Measurements from ENCODE around the gene CYP17A1.
A peak's percentile ranks its signal among the peaks of the same experiment; 100 is the strongest.
"Not testable (repeated sequence)": the region's sequence is repeated elsewhere in the genome, so short reads cannot be mapped to it uniquely, and the experiment has no call there.

CYP17A1 gene

DNA sequence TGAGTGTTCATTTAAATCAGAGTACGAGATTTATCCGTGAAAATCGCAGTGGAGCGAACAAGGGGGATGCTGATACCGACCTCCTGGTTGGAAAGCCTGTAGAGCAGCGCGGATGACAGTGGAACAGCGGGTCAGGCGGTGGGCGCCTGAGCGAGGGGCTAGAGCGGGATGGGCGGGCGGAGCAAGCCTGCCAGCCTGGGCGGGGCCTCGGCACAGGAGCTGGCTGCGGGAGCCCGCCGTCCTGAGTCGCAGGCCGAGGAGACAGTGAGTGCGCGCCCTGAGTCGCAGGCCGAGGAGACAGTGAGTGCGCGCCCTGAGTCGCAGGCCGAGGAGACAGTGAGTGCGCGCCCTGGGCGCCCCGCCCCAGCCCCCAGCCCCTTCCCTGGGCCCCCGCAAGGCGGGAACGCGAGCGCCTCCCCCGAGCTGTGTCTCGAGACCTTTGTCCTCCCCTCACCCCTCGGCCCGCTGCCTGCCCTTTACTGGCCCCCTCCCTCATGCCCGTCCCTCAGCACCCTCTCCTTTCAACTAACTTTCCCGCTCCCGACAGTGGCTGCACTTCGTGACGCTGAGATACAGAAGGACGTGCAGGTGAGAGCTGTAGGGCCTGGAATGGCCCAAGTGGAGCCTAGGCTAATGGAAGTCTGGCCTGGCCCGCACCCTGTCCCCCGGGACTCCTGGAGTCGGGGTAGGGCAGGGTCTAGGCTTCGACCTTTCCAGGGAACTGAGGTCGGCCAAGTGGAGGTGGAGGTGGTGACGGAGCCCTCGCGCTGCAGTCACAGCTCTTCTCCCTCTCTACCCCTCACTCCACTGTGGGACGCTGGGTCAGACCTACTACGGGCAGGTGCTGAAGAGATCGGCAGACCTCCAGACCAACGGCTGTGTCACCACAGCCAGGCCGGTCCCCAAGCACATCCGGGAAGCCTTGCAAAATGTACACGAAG is 32.3 kb upstream of the CYP17A1 start, which contains the start of gene AS3MT:
TSS of gene AS3MT (plus strand) at position 213 of the 941 bp plus-strand sequence. CDS start at position 336, 123 bp downstream.
- H3K4me3 ChIP-seq (ENCODE audit: low read length), result peak within 1 kb of the TSS; percentile 47
- TF ChIP-seq, protein P1, sequence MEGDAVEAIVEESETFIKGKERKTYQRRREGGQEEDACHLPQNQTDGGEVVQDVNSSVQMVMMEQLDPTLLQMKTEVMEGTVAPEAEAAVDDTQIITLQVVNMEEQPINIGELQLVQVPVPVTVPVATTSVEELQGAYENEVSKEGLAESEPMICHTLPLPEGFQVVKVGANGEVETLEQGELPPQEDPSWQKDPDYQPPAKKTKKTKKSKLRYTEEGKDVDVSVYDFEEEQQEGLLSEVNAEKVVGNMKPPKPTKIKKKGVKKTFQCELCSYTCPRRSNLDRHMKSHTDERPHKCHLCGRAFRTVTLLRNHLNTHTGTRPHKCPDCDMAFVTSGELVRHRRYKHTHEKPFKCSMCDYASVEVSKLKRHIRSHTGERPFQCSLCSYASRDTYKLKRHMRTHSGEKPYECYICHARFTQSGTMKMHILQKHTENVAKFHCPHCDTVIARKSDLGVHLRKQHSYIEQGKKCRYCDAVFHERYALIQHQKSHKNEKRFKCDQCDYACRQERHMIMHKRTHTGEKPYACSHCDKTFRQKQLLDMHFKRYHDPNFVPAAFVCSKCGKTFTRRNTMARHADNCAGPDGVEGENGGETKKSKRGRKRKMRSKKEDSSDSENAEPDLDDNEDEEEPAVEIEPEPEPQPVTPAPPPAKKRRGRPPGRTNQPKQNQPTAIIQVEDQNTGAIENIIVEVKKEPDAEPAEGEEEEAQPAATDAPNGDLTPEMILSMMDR (IDR thresholded peaks at IDR 0.05; ENCODE audit: insufficient read depth, low read depth, low read length, missing control alignments), result no peak
- DNase-seq (ENCODE audit: low read depth), result peak; percentile 30

DNA sequence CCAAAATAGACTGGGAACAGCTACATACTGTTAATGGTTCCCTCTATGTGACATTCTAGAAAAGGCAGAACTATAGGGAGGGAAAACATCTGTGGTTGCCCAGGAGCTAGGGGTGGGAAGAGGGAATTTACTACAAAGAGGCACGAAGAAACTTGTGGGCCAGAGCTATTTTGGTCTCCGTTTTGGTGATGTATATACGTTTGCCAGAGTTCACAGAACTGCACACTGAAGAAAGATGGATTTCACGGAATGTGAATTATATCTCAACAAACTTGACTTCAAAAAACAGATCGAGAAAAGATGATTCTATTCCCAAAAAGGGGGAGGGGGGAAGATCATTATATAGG is 31.7 kb upstream of the CYP17A1 start:
- H3K4me3 ChIP-seq (ENCODE audit: low read length), result peak overlapping the region; percentile 47
- TF ChIP-seq, protein P1 (IDR thresholded peaks at IDR 0.05; ENCODE audit: insufficient read depth, low read depth, low read length, missing control alignments), result no peak
- no peak for DNase-seq (ENCODE audit: low read depth)

DNA sequence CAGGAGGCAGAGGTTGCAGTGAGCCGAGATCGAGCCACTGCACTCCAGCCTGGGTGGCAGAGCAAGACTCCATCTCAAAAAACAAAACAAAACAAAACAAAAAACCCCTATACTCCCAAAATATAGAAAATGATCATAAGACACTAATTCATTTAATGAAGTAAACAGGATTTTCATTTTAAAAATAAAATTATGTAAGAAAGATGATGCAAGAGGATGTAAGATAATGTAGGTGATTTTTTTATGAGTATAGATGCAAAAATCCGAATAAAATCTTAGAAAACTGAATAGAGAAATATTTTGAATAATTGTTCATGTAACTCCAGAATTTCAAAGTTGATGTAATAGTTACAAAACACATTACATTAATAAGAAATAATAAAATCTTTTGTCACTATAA is 28.4 kb upstream of the CYP17A1 start:
- no peak for DNase-seq (ENCODE audit: low read depth)
- TF ChIP-seq, protein P1 (IDR thresholded peaks at IDR 0.05; ENCODE audit: insufficient read depth, low read depth, low read length, missing control alignments), result no peak
- no peak overlapping the region for H3K4me3 ChIP-seq (ENCODE audit: low read length)

DNA sequence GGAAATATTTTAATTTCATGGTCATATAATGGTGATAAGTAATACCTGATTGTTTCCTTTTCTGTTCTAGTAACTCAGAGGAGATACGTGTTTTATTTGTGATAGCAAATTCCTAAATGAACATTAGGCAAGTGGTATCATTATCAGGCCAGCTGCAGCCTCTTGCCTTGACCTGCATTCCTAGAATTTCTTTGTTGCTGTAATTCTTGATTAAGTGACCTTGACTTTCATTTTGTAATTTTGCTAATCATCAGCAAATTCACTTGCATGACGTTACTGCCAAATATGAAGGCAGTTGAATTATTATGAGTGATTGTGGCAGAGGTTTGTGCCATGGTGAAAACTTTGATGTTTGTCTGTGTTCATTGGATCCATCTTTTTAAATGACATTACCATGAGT is 26.4 kb upstream of the CYP17A1 start:
- DNase-seq (ENCODE audit: low read depth), result no peak
- no peak overlapping the region for H3K4me3 ChIP-seq (ENCODE audit: low read length)
- TF ChIP-seq, protein P1 (IDR thresholded peaks at IDR 0.05; ENCODE audit: insufficient read depth, low read depth, low read length, missing control alignments), result no peak

DNA sequence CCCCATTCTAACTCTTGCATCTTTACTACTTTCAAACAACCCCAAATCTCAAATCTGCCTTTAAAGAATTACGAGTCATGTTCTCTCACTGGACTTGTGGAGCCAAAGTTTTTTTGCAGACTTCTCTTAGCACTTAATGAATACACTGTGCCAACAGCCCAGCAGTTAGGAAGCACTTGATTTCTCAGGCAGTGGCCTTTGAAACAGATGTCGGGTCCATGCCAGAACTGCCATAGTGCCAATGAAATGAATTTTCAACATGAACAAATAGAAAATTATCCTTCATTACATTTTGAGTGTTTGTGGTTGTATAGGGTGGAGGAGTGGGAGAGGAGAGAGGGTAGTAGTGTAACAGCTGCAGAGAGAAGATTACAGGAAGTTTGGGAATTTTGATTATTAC is 22.7 kb upstream of the CYP17A1 start:
- no peak for DNase-seq (ENCODE audit: low read depth)
- H3K4me3 ChIP-seq (ENCODE audit: low read length), result no peak overlapping the region
- TF ChIP-seq, protein P1 (IDR thresholded peaks at IDR 0.05; ENCODE audit: insufficient read depth, low read depth, low read length, missing control alignments), result no peak

DNA sequence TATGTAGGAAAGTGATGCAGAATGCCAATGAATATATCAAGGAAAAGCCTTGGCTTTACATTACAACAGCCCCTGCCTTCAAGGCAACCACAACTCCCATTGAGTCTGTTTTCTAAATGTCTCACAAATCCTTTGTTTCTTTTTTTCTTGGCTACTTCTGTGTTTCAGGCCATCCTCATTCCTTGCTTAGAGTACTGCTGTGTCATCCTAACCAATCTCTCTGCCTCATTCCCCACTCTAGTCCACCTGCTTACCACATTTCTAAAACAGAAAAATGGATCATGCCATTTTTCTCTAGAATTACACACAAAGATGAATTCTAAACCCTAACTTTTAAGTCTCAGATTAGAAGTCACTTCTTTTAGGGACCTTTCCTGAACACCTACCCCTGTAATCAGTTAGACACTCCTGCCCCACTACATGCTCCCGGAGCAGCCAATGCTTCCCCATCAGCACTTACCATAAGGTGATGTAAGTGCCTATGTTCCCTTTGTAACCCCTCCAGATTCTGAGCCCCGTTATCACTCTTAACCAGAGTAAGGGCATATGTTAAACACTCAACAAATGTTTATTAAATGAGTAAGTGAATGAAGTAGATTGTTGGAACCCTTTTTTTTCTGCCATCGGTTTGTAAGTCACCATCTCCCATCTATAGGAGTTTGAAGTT is 19.7 kb upstream of the CYP17A1 start:
- TF ChIP-seq, protein P1 (IDR thresholded peaks at IDR 0.05; ENCODE audit: insufficient read depth, low read depth, low read length, missing control alignments), result no peak
- no peak overlapping the region for H3K4me3 ChIP-seq (ENCODE audit: low read length)
- no peak for DNase-seq (ENCODE audit: low read depth)

DNA sequence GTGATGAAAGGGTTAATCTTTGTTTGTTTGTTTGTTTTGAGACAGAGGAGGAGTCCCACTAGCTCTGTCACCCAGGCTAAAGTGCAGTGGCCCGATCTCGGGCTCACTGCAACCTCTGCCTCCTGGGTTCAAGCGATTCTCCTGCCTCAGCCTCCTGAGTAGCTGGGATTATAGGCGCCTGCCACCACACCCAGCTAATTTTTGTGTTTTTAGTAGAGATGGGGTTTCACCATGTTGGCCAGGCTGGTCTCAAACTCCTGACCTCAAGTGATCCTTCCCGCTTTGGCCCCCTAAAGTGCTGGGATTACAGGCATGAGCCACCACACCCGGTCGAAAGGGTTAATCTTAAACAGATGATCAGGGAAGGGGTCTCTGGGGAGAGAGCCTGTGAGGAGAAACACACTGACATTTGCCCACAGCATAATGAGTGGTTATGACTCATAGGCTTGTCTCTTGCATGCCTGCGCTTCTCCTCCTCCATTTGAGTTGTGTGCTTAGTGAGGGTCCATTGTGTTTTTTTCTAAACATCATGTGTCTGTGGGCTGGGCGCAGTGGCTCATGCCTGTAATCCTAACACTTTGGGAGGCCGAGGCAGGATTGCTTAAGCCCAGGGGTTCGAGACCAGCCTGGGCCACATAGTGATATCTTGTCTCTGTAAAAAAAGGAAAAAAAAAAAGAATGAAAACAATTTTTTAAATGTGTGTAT is 18.7 kb upstream of the CYP17A1 start:
- H3K4me3 ChIP-seq (ENCODE audit: low read length), result not testable (repeated sequence)
- DNase-seq (ENCODE audit: low read depth), result peak; percentile 90

DNA sequence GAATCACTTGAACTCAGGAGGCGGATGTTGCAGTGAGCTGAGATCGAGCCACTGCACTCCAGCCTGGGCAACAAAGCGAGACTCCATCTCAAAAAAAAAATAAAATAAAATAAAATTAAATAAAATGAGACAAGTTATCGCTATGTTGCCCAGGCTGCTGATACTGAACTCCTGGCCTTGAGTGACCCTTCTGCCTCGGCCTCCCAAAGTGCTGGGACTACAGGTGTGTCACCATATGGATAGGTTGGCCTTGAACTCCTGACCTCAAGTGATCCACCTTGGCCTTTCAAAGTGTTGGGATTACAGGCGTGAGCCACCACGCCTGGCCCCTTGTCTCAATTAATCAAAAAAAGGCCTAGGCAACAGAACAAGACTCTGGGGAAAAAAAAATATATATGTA is 16.0 kb upstream of the CYP17A1 start:
- DNase-seq (ENCODE audit: low read depth); H3K4me3 ChIP-seq (ENCODE audit: low read length): not testable (repeated sequence)

Data from epithelial cell of esophagus (primary cell).